Measurements from ENCODE around the gene ANP32E. TPM values are rescaled to one million over a fixed set of nuclear protein-coding genes. Genes with fewer than 3 reads are reported as not detected.

The ANP32E gene
- total and polyA plus RNA-seq, 4 donors, result 20.8 to 39.1 (median 33.2) TPM

DNA sequence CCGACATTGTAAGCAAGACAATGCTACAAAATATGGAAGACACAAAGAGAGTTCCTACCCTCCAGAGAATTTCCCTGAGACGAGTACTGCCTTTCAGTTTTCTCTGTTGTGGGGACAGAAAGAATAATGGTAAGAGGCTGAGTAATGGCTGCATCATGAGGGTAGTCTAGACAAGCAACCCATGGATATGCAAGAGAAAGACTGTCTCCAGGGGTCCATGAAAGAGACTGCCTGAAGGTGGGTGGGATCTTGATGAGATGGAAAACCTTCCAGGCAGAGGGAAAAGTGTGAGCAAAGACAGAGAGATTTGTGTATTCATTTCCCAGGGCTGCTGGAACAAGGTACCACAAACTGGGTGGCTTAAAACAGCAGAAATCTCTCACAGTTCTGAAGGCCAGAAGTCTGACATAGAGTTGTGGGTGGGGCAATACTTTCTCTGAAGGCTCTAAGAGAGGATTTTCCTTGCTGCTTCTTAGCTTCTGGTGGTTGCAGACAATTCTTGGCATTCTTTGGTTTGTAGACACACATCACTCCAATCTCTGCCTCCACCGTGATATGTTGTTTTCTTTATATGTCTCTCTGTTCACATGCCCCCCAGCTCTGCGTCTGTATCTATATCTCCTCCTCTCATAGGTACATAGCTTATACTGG, 41.4 kb downstream of the ANP32E start:
- Histone ChIP-seq H3K36me3 (ENCODE audit: control insufficient read depth in 4 of 4, insufficient read depth in 4 of 4, low read length in 4 of 4) (no peaks in the 10 kb centered on the region), H3K4me3 (no peak overlapping the region), H3K4me1 (ENCODE audit: control insufficient read depth in 5 of 5, insufficient read depth in 5 of 5, low read length in 5 of 5) (no peaks in the 10 kb centered on the region), H3K27me3 (ENCODE audit: control insufficient read depth in 3 of 3, insufficient read depth in 3 of 3, low read length in 2 of 3) (peaks cover 0 to 3% (median 2%) of the 10 kb centered on the region in 3 donors), H3K9me3 (ENCODE audit: control insufficient read depth in 4 of 4, insufficient read depth in 3 of 4, low read length in 3 of 4) (no peaks in the 10 kb centered on the region), H3K9ac (ENCODE audit: insufficient read depth in 1 of 2, low read length in 2 of 2) (no peak overlapping the region), H3K27ac (ENCODE audit: low read depth in 1 of 2, low read length in 1 of 2) (no peak overlapping the region)
- WGBS, 2 donors, result 91% methylated on average over 4 of the region's 4 CpGs
- ATAC-seq (ENCODE audit: insufficient read depth, low FRiP score) (no peak), DNase-seq (no peak)
- TF ChIP-seq, protein P1, sequence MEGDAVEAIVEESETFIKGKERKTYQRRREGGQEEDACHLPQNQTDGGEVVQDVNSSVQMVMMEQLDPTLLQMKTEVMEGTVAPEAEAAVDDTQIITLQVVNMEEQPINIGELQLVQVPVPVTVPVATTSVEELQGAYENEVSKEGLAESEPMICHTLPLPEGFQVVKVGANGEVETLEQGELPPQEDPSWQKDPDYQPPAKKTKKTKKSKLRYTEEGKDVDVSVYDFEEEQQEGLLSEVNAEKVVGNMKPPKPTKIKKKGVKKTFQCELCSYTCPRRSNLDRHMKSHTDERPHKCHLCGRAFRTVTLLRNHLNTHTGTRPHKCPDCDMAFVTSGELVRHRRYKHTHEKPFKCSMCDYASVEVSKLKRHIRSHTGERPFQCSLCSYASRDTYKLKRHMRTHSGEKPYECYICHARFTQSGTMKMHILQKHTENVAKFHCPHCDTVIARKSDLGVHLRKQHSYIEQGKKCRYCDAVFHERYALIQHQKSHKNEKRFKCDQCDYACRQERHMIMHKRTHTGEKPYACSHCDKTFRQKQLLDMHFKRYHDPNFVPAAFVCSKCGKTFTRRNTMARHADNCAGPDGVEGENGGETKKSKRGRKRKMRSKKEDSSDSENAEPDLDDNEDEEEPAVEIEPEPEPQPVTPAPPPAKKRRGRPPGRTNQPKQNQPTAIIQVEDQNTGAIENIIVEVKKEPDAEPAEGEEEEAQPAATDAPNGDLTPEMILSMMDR (IDR thresholded peaks at IDR 0.05; ENCODE audit: control extremely low read depth, extremely low read depth), result no peak

DNA sequence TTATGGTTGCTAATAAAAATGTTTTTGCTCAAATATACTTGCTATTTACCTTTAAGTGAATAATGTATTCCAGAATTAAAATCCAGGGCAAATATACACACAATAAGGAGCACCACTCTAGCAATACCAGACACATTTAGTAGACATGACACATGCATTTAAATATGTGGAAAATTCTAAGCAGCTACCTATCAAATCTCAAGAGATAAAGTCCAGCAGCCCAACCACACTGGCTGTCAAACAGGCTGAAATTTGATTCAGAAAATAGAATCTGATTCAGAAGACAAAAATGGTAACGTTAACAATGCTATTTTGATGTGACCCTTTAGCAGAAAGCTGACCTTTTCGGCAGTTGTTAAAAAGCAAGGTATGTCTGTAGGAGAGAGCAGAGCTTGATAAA, 43.9 kb downstream of the ANP32E start:
- WGBS, 2 donors, result 65 to 85% methylated on average over 2 of the region's 2 CpGs
- ATAC-seq (ENCODE audit: insufficient read depth, low FRiP score) (no peak), DNase-seq (no peak)
- TF ChIP-seq, protein P1 (IDR thresholded peaks at IDR 0.05; ENCODE audit: control extremely low read depth, extremely low read depth), result no peak
- H3K4me1 ChIP-seq (ENCODE audit: control insufficient read depth in 5 of 5, insufficient read depth in 5 of 5, low read length in 5 of 5), result no peaks in the 10 kb centered on the region
- H3K36me3 ChIP-seq (ENCODE audit: control insufficient read depth in 4 of 4, insufficient read depth in 4 of 4, low read length in 4 of 4), result no peaks in the 10 kb centered on the region
- no peak overlapping the region for H3K4me3 ChIP-seq
- H3K9ac ChIP-seq (ENCODE audit: insufficient read depth in 1 of 2, low read length in 2 of 2), result no peak overlapping the region
- peaks cover 0 to 2% (median 0%) of the 10 kb centered on the region in 3 donors for H3K27me3 ChIP-seq (ENCODE audit: control insufficient read depth in 3 of 3, insufficient read depth in 3 of 3, low read length in 2 of 3)
- H3K27ac ChIP-seq (ENCODE audit: low read depth in 1 of 2, low read length in 1 of 2), result peak overlapping the region in 1 of 2 donors; percentile 89
- H3K9me3 ChIP-seq (ENCODE audit: control insufficient read depth in 4 of 4, insufficient read depth in 3 of 4, low read length in 3 of 4), result no peaks in the 10 kb centered on the region

DNA sequence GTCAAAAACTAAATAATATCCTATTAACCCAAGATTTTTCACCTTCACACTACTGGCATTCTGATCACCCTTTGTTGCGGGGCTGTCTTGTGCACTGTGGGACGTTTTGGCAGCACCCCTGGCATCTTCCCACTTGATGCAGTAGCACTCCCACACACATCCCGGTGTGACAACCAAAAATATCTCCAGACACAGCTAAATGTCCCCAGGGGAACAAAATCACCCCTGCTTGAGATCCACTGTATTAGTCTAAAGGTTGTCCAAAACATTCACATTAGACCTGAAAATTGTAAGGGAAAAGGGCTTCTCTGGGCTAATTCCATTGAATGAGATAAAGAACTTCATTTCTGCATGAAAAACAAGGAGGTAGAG, 48.4 kb downstream of the ANP32E start:
- ATAC-seq (ENCODE audit: insufficient read depth, low FRiP score) (no peak), DNase-seq (no peak)
- TF ChIP-seq, protein P1 (IDR thresholded peaks at IDR 0.05; ENCODE audit: control extremely low read depth, extremely low read depth), result no peak
- Histone ChIP-seq H3K27me3 (ENCODE audit: control insufficient read depth in 3 of 3, insufficient read depth in 3 of 3, low read length in 2 of 3) (no peaks in the 10 kb centered on the region), H3K9me3 (ENCODE audit: control insufficient read depth in 4 of 4, insufficient read depth in 3 of 4, low read length in 3 of 4) (no peaks in the 10 kb centered on the region), H3K4me1 (ENCODE audit: control insufficient read depth in 5 of 5, insufficient read depth in 5 of 5, low read length in 5 of 5) (no peaks in the 10 kb centered on the region), H3K36me3 (ENCODE audit: control insufficient read depth in 4 of 4, insufficient read depth in 4 of 4, low read length in 4 of 4) (no peaks in the 10 kb centered on the region), H3K27ac (ENCODE audit: low read depth in 1 of 2, low read length in 1 of 2) (no peak overlapping the region), H3K4me3 (no peak overlapping the region), H3K9ac (ENCODE audit: insufficient read depth in 1 of 2, low read length in 2 of 2) (no peak overlapping the region)
- 24 to 37% methylated on average over 3 of the region's 3 CpGs for WGBS, 2 donors
